Measurements from ENCODE around the gene MMP25.

MMP25 gene

GRCh38 chr16:3060339-3061127 lies 14.2 kb downstream of the MMP25 start:
- H3K27ac ChIP-seq, result no peak overlapping the region
- TF ChIP-seq ZFX (IDR thresholded peaks at IDR 0.05; ENCODE audit: borderline replicate concordance), result no peak
- TF ChIP-seq, protein P1, sequence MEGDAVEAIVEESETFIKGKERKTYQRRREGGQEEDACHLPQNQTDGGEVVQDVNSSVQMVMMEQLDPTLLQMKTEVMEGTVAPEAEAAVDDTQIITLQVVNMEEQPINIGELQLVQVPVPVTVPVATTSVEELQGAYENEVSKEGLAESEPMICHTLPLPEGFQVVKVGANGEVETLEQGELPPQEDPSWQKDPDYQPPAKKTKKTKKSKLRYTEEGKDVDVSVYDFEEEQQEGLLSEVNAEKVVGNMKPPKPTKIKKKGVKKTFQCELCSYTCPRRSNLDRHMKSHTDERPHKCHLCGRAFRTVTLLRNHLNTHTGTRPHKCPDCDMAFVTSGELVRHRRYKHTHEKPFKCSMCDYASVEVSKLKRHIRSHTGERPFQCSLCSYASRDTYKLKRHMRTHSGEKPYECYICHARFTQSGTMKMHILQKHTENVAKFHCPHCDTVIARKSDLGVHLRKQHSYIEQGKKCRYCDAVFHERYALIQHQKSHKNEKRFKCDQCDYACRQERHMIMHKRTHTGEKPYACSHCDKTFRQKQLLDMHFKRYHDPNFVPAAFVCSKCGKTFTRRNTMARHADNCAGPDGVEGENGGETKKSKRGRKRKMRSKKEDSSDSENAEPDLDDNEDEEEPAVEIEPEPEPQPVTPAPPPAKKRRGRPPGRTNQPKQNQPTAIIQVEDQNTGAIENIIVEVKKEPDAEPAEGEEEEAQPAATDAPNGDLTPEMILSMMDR (IDR thresholded peaks at IDR 0.05), result no peak

DNA sequence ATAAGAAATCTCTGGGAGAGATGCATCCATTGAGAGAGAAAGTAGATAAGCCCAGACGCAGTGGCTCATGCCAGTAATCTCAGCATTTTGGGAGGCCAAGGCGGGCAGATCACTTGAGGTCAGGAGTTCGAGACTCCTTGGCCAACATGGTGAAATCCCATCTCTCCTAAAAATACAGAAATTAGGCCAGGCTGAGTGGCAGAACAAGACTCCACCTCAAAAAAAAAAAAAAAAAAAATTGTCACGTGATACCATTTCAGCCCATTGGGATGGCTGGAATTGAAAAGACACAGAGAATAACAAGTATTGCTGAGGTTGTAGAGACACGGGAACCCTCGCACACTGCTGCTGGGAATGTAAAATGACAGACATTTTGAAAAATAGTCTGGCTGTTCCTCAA lies 16.2 kb downstream of the MMP25 start:
- TF ChIP-seq ZFX (IDR thresholded peaks at IDR 0.05; ENCODE audit: borderline replicate concordance), result no peak
- TF ChIP-seq, protein P1 (IDR thresholded peaks at IDR 0.05), result no peak
- no peak overlapping the region for H3K27ac ChIP-seq

DNA sequence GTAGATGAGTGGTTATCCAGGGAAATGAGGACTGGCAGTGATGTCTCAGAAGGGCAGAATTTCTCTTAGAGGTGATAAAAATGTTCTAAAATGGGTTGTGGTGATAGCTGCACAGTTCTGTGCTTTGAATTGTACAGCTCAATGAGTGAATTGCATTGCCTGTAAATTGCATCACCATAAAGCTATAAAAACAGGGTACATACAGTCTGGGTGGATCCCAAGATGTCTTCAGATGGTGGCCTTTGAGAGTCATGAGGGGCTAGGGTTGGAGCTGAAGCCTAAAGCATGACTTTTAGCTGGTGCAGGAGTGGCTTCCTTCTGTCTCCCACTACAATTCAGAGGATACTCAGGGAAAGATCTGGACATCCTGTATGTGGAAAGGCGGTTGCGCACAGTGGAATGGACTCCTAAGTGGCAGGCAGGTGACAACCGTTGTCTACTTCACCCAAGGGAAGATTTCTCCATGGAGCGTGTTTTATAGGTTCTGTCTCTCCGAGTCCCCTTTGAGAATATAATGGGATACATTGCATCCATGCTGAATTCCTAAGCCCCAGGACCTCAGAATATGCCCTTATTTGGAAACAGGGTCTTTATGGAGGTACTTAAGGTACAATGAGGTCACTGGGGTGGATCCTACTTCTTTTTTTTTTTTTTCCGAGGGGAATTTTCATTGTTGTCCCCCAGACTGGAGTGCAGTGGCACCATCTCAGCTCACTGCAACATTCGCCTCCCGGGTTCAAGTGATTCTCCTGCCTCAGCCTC lies 17.4 kb downstream of the MMP25 start:
- TF ChIP-seq ZFX (IDR thresholded peaks at IDR 0.05; ENCODE audit: borderline replicate concordance), result no peak
- TF ChIP-seq, protein P1 (IDR thresholded peaks at IDR 0.05), result no peak
- no peak overlapping the region for H3K27ac ChIP-seq

DNA sequence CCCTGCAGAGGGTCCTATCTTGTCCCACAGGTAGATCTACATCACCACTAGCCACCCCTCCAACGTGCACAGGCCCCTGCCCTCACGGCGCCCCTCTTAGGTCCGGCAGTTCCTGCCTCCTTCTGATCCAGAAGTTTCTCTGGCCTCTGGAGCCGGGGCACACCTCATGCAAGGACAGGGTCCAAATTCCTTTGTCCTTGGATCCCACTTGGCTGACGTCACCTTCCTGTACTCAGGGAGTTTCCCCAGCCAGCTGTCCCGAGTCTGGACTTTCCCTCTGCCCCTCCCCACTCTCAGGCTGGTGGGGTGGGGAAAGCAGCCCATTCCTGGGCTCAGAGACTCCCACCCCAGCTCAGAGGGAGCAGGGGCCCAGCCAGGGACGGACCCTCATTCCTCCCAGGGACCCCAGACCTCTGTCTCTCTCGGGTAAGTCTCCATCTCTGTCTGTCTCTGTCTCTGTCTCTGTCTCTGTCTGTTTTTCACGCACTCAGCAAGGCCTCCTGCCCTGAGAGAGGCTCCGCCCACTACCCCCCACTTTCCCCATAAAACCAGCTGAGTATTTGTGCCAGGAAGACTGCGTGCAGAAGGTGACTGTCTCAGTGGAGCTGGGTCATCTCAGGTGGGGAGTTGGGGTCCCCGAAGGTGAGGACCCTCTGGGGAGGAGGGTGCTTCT lies 18.8 kb downstream of the MMP25 start, which contains the start of gene IL32:
Gene IL32, plus strand, starts transcription at position 572 of the 673 bp plus-strand sequence. CDS start 172 bp downstream, outside the sequence.
- TF ChIP-seq ZFX (IDR thresholded peaks at IDR 0.05; ENCODE audit: borderline replicate concordance), result no peak
- TF ChIP-seq, protein P1 (IDR thresholded peaks at IDR 0.05), result no peak
- H3K27ac ChIP-seq, result no peak within 1 kb of the TSS

DNA sequence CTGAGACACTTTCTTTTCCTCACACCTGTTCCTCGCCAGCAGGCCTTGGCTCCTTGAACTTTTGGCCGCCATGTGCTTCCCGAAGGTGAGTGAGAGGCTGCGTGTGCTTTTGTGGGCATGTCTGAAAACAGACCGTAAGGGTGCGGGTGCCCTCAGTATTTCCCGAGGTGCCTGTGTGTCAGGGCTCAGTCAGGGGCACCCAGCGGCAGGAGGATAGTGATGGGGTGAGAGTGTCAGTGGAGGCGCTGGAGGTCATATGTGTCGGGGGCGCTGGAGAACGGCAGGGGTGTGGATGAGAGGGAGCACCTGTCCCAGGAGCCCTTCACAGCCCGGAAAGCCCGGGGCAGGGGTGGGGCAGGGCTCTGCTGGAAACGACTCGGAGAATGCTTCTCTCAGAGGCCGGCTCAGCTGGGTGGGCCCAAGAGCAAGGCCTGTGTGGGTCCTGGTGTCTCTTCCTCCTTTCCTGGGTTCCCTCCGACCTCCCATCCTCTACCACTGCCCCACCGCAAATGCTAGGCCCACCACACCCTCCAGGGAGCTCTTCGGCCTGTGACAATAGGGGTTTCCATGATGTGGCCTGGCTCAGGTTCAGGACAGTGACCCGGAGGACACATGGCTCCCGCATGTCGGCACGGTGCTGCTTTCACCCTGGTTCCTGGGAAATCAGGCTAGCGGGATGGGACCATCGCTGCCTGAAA lies 19.5 kb downstream of the MMP25 start:
- no peak overlapping the region for H3K27ac ChIP-seq
- no peak for TF ChIP-seq ZFX (IDR thresholded peaks at IDR 0.05; ENCODE audit: borderline replicate concordance)
- TF ChIP-seq, protein P1 (IDR thresholded peaks at IDR 0.05), result no peak

DNA sequence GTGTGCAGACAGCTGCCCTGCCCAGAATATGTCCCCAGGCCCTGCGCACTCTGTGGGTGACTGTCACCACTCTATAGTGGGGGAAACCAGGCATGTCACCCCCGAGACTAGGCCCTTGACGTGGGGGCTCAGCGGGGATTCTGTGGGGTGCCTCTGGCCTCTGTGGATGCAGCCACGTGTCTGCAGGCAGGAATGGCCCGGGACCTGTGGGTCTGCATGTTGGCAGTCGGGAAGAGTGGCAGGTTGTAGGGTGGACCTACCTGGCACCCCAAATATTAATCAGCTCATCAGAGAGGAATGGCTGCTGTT lies 20.0 kb downstream of the MMP25 start:
- H3K27ac ChIP-seq, result no peak overlapping the region
- no peak for TF ChIP-seq ZFX (IDR thresholded peaks at IDR 0.05; ENCODE audit: borderline replicate concordance)
- TF ChIP-seq, protein P1 (IDR thresholded peaks at IDR 0.05), result no peak

Data from 22Rv1 (cell line).